A549 treated with AZD2906 at 1 μM for 4 hours (cell line): ENCODE measurements around the gene DLST. TPM values are rescaled to one million over a fixed set of nuclear protein-coding genes. Genes with fewer than 3 reads are reported as not detected.

Experiments
- total RNA-seq: library from RNA; stranded (reverse); fragments of 200-300 nt; extraction: Qiagen RNA extraction; gene quantifications from 5 replicates; pipeline ENCODE4 v1.2.3, GENCODE V29; 2022

DLST gene
- total RNA-seq: 95.9 to 103 TPM (median 98.6 TPM) in 5 replicates

DNA sequence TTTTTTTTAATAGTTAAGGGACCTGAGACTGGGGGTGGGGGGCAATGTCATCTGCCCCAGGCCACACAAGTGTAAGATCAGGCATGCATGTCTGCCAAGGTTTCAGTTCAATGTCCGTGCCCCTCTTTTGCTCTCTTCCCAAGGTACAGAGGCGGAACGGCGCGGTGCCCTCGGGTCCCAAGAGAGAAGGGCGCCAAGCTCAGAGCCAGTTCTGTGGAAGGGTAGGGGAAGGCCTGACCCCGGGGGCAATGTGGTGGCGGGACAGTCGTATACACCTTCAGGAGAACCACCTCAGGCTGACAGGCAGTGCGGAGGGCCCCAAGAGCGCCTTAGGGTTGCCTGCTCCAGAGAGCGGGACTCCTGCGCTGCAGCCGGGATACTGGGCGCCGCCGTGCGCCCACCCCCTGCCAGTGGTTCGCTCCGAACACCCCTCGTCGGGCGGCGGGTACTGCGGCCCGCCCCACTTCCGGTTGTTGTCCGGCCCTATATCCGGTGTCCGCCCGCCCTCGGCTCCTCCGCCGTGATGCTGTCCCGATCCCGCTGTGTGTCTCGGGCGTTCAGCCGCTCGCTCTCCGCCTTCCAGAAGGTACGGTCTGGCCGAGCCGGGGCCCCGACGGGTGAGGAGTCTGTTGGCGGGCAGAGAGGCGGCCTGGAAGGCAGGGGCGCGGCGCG, at the start of gene DLST:
DLST (plus strand) TSS at position 486 of the 672 bp plus-strand sequence; CDS start at position 524, 38 bp downstream.

DNA sequence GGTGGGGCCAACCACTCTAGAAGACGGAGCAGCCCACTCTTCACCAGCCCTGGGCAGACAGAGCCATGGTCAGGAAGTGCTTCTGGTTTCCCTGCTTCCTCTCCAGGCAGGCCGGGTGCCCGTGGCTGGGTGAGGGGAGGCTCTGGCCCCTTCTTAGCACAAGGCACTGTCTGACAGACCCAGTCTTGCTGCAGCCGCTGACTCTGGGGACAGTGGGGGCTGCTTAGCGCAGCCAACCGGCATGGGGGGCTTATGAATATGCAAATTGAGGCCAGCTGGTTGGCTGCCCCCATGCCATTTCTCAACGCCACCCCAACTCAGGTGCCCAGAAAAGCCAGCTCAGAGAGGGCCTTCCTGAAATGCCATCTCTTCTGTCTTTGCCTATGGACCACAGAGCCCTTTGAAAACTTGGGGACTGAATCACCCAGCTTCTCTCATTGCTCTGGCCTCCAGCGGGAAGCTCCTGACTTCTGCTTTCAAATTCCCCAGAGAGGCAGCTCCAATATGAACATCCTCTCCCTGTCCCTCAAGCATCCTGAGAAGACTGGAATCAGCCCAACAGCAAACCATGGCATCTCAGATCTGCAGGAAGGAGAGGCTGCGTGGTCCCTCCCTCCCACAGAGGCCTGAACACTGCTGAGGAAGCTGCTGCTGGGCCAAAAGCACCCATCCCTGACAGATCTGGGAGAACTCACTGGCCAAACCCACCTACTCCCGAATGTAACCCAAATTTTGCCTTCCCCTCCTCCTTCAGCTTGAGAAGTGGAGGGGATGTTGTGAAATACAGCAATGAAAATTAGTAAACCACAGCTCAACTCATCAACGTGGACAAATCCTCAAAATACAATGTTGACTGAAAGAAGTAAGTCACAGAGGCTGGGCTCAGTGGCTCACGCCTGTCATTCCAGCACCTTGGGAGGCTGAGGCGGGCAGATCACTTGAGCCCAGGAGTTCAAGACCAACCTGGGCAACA, 5.5 kb upstream of the DLST start, which contains the start of gene PROX2:
PROX2 (minus strand) TSS at position 205 of the 973 bp plus-strand sequence. CDS start 12,311 bp downstream, outside the sequence.

DNA sequence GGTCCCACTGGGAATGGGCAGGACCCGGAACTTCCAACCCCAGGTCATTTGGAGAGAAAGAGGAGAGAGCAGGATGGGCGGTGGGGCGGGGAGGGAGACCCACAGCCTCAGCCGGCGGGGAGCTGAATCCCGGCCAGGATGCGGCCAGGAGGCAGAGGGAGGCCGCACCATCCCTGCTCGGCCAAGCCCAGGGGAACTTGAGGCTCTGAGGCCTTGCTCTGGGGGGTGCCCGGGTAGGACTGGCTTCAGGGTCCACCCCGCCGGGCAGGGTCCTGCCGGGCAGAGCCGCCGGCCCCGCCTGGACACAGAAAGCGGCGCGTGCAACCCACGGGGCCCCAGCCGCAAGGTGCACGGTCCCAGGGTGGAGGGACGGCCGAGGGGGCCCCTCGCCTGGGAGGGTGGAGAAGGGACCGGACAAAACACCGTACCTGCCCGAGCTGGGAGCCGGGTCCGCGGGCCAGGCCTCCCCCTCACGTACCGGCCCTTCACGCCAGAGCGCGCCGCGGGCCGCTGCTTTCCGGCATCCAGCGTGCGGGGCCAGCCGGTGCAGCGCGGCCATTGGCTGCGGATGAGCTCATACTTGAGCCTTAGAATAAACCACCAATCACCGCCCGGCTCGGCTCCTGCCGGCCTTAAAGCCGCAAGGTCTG, 41.2 kb downstream of the DLST start, which contains the start of gene RPS6KL1:
RPS6KL1 (minus strand) TSS at position 509 of the 650 bp plus-strand sequence. CDS start 1,719 bp downstream, outside the sequence.

Other genes with a start within 250 kb of the DLST start
- 20.7 to 24.3 TPM (median 23.4 TPM) in 5 replicates for gene AREL1, start 168.8 kb upstream of the DLST start, total RNA-seq
- gene FCF1, start 168.8 kb upstream of the DLST start, total RNA-seq: 40.8 to 64.4 TPM (median 42.8 TPM) in 5 replicates
- gene YLPM1, start 118.6 kb upstream of the DLST start, total RNA-seq: 30.2 to 41.3 TPM (median 34.2 TPM) in 5 replicates
- not detected in 5 replicates for gene PROX2, start 5.8 kb upstream of the DLST start, total RNA-seq
- gene RPS6KL1, start 41.3 kb downstream of the DLST start, total RNA-seq: 0.23 to 0.49 TPM (median 0.40 TPM) in 5 replicates
- 5.0 to 6.2 TPM (median 5.9 TPM) in 5 replicates for gene PGF, start 73.7 kb downstream of the DLST start, total RNA-seq
- 77.7 to 83.0 TPM (median 80.9 TPM) in 5 replicates for gene EIF2B2, start 121.0 kb downstream of the DLST start, total RNA-seq
- gene MLH3, start 169.6 kb downstream of the DLST start, total RNA-seq: 16.9 to 19.6 TPM (median 18.3 TPM) in 5 replicates
- gene ACYP1, start 182.1 kb downstream of the DLST start, total RNA-seq: 26.2 to 29.5 TPM (median 27.7 TPM) in 5 replicates
- 5.3 to 6.2 TPM (median 6.0 TPM) in 5 replicates for gene ZC2HC1C, start 187.7 kb downstream of the DLST start, total RNA-seq
- 32.2 to 34.0 TPM (median 33.4 TPM) in 5 replicates for gene NEK9, start 245.1 kb downstream of the DLST start, total RNA-seq